ENCODE data around the gene PLEKHH2.

Gene PLEKHH2

DNA sequence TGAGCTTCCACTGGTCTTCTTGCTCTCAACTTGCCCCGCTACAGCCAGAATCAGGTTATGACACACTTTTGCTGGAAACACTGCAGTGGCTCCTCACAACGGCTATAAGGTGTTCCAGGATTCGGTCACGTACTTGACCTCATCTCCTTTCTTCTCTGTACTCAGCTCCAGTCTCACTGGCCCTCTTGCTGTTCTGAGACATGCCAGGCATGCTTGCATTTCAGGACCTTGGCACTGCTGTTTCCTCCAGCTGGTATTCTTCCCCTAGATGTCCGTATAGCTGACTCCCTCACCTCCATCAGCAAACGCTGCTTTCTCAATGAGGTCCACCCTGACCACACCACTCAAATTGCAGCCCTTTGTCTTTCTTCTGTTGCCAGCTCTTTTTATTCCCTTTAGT lies 71.1 kb downstream of the PLEKHH2 start:
- H3K27ac ChIP-seq: no peak overlapping the region
- no peak for TF ChIP-seq ZFX (IDR thresholded peaks at IDR 0.05; ENCODE audit: borderline replicate concordance)
- TF ChIP-seq, protein P1, sequence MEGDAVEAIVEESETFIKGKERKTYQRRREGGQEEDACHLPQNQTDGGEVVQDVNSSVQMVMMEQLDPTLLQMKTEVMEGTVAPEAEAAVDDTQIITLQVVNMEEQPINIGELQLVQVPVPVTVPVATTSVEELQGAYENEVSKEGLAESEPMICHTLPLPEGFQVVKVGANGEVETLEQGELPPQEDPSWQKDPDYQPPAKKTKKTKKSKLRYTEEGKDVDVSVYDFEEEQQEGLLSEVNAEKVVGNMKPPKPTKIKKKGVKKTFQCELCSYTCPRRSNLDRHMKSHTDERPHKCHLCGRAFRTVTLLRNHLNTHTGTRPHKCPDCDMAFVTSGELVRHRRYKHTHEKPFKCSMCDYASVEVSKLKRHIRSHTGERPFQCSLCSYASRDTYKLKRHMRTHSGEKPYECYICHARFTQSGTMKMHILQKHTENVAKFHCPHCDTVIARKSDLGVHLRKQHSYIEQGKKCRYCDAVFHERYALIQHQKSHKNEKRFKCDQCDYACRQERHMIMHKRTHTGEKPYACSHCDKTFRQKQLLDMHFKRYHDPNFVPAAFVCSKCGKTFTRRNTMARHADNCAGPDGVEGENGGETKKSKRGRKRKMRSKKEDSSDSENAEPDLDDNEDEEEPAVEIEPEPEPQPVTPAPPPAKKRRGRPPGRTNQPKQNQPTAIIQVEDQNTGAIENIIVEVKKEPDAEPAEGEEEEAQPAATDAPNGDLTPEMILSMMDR (IDR thresholded peaks at IDR 0.05): no peak

DNA sequence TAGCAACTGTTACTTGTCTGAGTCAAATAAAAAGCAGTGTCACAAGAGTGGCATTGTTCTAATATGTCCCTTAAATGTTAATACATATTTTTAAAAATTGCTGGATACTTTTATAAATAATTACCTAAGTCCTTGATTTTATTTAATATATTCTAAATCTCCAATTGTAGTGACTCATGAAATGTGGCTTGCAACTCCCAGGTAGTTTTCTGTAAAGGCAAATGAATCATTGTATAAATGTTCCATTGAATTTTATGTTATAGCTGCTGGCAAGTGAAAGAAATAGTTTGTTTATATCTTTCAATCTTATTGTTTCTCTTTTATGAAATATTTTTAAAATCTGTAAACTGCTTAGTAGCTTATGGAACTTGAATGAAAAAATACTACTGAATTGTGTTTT lies 71.8 kb downstream of the PLEKHH2 start:
- H3K27ac ChIP-seq: no peak overlapping the region
- TF ChIP-seq, protein P1 (IDR thresholded peaks at IDR 0.05): no peak

DNA sequence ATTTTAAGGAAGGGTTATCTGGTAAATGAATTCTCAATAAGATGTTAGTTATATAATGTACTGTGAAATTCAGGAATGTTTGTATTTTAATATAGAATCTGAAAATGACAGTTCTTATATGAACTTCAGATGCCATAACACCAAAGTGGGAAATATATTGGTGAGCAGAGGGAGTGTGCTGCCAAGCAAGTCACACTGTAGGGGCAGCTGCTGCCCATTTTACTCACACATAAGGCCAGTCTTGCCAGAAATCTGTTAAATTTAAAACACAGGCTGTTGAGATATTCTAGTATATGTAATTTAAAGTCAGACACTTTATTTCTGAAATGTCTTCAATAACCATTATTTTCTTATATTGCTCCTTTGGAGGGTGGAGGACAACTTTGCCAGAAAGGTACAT lies 73.8 kb downstream of the PLEKHH2 start:
- TF ChIP-seq ZFX (IDR thresholded peaks at IDR 0.05; ENCODE audit: borderline replicate concordance): no peak
- TF ChIP-seq, protein P1 (IDR thresholded peaks at IDR 0.05): no peak

DNA sequence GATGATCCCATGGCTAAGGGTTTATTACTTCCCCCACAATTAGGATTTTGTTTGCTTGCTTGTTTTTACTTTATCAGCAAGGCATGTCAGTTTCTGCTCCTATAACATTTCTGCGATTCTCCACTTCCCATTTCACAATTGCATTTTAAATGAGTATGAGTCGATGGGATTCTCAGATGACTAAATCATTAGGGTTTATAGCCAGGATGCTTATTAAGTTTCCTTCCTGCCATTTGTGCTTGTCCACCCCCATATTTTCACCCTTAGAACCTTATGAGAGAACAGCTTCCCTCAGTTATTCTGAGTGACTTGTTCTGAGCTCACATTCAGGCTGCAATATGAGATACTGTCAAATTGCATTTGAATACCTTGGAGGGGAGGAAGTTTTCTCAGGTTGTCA lies 77.1 kb downstream of the PLEKHH2 start:
- no peak overlapping the region for H3K27ac ChIP-seq
- TF ChIP-seq, protein P1 (IDR thresholded peaks at IDR 0.05): no peak
- TF ChIP-seq ZFX (IDR thresholded peaks at IDR 0.05; ENCODE audit: borderline replicate concordance): no peak

More for the DNA sequence above, 73.8 kb downstream of the PLEKHH2 start:
- no peak overlapping the region for H3K27ac ChIP-seq

DNA sequence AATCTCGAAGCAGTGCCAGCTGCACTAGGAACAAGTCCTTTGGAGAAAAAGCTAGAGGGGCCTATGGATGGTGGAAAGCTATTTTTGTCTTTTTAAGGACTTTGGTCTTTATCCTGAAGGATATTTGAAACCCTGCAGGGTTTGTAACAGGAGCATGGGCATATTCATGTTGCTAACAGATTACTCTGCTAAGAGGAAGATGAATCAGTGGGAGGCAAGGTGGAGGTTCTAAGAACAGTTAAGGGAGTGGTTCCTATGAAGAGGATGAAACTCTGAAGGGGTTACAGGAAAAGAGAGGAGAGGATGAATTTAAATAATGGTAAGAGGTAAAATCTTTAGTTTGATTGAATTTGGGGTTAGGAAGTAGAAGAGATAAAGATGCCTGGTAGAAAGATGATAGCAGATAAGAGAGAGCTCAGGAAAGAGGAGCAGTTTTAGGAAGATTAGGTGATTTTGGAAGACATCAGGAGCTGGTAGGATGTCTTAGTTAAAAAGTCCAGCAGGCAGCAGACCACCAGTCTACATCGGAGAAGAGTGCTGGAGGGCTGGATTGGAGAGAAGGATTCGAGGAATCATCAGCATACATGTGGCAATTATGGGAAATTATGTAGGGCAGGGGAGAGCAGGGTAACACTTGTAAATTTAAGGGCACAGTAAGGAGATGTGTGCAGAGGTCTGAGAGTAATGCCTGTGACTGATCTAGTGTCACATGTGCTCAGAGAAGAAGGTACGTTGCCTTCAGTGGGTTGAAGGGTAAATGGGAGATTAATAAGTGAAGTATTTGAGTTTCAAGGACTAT lies 78.4 kb downstream of the PLEKHH2 start:
- H3K27ac ChIP-seq: no peak overlapping the region
- no peak for TF ChIP-seq ZFX (IDR thresholded peaks at IDR 0.05; ENCODE audit: borderline replicate concordance)
- TF ChIP-seq, protein P1 (IDR thresholded peaks at IDR 0.05): no peak

DNA sequence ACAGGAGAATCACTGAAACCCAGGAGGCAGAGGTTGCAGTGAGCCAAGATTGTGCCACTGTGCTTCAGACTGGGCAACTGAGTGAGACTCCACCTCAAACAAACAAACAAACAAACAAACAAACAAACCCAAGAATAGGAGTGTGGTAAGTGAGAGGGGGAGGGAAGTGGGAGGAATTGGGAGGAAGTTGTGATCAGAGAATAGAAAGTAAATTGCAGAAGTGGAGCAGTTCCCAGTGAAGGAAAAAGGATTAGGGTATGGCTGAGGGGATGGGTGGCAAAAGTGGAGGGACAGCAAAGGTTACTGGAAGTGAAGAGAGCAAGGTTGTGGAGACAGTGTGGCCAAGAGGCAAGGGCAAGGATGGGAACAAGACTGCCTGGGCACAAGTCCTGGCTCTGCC lies 80.3 kb downstream of the PLEKHH2 start:
- H3K27ac ChIP-seq: no peak overlapping the region
- TF ChIP-seq, protein P1 (IDR thresholded peaks at IDR 0.05): no peak

DNA sequence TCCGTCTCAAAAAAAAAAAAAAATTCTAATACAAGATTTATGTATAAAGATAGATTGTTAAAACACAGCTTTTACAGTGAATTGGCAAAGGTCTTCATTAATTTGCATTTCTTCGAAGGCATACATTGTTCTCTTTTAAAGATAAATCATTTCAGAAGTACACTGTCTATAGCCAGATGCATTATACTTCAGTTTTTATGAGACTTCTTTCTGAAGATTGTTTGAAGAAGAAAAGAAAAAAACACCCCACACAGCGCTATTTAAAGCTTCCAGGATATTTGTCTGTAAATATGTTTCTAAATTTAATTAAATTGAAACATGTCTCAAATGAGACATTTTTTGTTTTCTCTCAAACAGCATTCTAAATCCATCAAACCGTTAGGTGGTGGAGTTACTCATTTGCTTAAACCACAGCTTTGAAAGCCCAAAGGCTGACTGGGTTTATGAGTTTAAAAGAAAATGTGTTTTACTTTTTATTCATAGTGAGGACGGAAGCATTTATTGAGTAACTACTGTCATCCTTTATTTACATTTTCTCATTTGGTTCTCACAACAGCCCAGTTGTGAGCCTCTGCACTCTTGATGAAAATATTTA lies 81.6 kb downstream of the PLEKHH2 start:
- TF ChIP-seq, protein P1 (IDR thresholded peaks at IDR 0.05): no peak
- no peak for TF ChIP-seq ZFX (IDR thresholded peaks at IDR 0.05; ENCODE audit: borderline replicate concordance)
- no peak overlapping the region for H3K27ac ChIP-seq
